NCI-H2227 (cell line): ENCODE measurements around the gene SV2C.

Experiments
- DNase-seq: peaks from one replicate; lab custom pipeline; 2025; ENCODE audit not compliant: unreplicated experiment; lab: John Stamatoyannopoulos, UW

SV2C gene

DNA sequence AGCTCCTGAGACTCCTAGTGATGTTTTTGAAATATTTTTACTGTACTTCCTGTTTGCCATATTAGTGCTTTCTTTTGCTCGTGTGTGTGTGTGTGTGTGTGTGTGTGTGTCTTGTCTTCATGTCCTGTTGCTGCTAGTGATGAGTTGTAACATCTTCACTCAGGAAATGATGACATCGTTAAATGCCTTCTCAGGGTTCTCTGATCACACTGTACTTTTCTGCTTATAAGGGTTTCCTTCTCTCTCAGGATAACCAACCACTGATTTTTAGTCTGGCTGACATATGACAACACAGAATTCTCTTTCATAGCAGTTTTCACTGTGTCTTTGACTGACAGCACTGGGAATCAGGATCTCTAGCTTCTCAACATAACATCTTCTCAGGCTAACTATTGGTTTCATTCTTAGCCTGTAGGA lies 16.1 kb downstream of the SV2C start:
- no peak for DNase-seq

DNA sequence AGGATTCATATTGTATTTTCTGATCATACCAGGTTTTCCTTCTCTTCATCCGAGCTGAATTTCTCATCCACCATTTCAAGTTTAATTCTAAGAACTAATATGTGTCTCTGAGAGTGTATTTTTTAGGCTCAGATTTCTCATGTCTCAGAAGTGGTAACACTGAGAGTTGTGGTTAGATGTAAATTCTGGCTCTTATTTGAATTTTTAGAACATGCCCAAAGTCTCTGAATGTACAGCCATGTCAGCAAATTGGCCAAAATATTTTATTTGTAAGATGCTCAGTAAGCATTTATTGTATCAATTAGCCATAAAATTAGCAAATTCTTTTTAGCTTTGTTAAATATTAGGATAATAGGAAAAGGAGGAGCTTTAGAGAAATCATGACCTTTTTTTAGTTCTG lies 16.6 kb downstream of the SV2C start:
- DNase-seq: no peak

DNA sequence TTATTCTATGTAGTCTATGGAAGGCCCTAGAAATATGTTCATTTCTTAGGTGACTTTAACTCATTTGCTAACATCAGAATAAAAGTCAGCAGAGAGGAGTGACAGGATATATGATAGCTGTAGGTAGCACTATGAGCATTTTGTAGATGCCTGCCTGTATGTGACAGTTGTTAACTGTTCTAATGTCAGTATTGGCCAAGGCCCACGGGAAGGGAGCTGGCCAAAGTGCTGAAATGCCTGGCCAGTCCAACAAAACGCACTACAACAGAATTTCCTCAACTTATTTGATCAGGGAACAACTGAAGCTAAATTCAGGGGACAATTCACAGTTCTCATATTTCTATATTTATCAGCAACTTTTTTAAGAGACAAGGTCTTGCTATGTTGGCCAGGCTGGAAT lies 20.8 kb downstream of the SV2C start:
- no peak for DNase-seq

DNA sequence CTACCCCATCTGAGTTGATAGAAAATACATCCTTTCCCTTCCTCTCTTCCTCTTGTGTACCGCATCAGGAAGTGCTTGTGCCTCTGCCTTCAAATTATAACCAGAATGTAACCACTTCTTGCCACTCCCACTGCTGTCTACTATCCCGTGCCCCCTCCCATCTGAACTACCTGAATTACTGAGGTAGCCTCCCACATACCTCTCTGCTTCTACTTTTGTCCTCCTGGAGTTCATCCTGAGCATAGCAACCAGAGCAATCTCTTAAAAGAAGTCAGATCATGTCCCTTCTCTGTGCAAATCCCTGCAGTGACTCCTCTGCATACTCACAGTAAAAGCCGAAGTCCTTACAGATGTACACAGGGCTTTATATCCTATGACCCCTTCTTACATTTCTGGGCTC lies 23.0 kb downstream of the SV2C start:
- no peak for DNase-seq

DNA sequence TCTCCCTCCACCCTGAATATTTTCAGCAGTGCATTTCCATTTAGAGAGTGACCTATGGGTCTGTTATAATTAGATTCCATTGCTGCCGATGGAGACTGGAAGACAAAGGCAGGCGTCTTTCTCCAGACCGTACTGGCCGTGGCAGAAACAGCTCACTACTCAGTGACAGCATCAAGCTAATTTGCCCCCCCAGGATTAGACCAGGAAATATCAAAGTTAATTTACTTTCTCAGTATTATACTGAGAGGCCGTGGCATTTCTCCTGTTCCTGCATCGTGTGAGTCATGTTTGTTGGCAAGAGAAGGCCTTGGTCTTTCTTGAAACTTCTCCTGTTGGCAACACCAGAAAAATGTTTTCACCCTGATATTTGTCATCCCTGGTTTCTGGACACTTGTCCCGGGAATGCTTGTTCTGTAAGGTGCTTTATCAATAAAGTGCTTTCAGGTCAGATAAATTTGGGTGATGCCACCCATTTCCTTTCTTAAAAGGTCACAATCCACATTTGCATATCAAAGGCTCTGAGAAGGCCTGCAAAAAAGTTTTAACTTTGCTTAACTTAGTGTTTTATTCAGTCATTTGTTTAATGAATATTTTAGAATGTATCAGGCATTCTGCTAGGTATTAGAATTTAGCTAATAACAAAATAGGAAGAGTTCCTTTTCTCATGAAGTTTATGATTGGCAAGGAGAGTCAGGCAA lies 28.4 kb downstream of the SV2C start:
- DNase-seq: no peak

DNA sequence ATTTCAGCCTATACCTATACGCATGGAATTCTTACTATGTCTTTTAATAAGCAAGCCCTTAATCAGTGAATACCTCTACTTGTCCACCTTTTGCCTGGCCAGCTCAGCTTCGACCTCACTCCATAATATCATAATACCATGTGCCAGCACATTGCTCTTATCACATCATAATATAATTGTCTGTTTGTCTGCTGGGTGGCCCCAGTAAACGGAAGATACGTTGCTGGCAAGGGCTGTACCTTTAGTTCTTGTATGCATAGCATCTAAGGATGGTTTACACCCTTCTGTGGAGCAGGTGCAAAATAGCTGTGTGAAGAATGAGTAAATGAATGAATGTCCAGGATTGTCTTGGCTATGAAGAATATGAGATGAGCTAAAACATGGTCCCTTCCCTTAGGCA lies 29.9 kb downstream of the SV2C start:
- no peak for DNase-seq

DNA sequence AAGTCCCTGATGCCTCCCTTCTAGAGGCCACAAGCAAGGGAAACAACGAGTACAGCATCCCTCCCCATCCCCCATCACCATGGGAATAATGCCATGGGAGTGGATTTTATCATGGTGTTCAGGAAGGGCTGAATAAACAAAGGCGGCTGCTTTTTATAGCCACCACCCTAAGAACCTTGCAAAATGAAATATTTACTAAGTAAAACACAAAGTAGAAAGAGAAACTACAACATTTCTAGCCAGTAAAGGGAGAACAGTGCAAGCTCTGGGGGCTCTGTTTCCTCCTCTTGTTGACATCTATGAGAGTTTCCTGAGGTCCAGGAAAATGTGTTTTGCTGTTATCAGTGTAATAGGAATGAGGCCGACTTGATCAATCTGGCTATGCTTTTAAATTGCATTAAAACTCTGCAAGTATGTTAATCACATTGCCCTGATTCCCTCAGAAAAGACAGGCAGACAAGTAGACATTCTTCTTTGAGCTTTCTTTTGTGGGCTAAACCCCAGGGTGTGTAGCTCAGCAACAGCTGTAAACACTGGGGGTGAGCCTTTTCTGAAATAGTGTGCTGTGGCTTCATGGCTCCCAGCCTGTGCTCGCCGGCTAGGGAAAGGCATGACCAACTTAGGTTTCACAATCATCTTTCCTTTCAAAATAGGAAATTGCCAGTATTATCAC lies 31.1 kb downstream of the SV2C start:
- no peak for DNase-seq

DNA sequence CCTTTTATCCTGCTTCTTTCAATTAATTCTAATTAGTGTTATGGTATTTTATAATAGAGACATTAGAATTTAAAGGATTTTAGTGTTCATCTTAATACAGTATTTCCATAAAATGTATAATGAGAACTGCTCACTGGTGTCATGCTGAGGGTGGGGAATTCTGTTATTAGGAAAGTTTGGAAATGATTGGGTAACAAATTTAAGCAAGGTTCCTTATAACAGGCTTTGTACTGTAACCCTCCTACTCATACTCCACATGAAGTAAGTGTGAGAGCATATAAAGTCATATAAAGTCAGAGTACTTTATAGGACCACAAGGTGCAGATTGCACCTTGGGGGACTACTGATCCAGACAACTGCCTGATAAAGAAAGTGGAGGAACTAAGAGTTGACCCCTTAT lies 42.2 kb downstream of the SV2C start:
- no peak for DNase-seq

DNA sequence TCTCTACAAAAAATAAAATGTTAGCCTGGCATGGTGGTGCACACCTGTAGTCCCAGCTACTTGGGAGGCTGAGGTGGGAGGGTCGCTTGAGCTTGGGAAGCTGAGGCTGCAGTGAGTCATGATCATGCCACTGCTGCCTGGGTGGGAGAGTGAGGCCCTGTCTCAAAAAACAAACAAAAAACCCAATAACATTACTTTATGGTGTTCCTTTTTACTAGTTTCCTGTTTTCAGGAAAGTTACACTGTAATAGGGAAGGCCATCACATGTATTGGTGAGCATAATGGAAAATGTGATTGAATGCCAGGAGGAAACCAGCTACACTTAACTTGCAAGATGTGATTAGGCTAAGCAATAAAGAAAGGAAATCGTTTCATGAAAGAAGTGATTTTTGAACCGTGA lies 42.7 kb downstream of the SV2C start:
- DNase-seq: no peak

DNA sequence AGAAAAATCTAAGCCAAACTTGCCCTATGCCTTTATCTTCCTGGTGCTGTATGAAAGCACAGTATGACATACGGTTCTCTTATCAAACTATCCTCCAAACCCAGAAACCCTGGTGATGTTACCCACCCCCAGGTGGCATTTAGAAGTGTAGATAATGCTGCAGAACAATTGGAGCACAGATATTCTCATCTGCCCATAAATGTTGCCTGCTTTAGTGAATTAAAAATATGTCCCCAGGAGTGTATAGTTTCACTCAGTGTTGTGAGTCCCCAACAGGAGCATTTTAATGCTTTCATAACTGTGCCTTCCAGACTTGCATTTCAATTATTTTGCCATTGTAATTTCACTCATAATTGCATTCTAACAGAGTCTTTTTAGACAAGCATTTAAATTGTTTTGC lies 50.8 kb downstream of the SV2C start:
- DNase-seq: no peak

DNA sequence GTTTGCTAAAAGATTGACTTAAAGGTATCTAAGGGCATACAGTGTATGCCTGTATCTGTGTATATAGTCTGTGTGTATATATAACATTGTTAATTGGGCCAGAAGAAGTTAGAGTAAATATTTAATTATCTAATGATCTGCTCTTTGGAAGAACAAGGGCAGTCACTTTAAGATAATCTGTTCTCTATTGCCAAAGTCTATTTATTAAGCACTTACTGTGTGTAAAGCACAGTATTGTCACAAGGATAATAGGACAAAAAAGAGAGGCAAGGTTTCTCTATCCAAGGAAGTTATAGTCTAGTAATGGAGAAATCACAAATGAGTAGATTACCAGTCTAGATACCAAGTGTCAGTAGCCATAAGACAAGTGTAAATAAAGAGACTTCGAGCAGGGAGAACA lies 51.5 kb downstream of the SV2C start:
- DNase-seq: no peak

DNA sequence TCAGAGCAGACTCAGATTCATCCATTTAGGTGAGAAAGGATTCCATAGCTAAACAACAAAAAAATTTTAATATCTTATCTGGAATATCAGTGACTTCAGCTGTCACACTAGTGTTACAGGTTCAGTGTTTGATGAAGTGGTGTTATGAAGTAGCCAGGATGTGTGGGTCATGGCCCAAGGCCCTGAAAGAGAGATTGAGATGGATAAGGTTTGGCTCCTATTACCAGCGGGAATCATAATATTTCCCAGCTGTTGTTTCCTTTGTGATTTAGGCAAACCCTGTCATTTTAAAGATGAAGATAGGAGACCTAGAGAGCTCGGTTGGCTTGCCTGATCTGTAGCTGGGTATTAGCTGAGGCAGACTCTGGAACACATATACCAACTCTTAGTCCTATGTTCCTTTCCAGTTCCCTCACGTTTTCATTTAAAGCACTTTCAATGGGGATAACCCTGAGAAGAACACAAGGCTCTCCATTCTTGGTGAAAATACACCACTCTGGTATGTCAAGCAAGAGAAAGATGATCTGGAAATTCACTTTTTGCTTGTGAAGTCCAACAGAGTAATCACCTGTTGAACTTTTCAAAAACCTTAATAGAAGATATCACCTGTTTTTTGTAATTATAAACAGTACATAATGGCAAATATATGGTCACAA lies 54.8 kb downstream of the SV2C start:
- no peak for DNase-seq

DNA sequence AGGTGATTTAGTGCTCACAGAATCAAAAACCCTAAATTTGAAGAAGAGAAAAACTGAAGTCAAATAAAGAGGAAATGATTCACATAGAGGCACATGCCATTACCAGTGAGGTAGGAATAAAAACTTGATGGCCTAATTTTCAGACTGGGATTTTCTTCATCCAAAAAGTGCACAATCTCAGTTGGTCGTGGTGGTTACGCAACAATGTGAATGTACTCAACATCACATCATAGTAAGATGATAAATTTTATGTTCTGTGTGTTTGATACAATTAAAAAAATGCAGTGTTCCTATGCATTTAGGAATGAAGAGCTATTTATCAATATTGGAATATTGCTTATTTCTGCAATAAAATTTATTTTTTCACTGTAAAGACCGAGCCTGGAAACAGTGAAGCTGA lies 60.7 kb downstream of the SV2C start:
- DNase-seq: no peak

DNA sequence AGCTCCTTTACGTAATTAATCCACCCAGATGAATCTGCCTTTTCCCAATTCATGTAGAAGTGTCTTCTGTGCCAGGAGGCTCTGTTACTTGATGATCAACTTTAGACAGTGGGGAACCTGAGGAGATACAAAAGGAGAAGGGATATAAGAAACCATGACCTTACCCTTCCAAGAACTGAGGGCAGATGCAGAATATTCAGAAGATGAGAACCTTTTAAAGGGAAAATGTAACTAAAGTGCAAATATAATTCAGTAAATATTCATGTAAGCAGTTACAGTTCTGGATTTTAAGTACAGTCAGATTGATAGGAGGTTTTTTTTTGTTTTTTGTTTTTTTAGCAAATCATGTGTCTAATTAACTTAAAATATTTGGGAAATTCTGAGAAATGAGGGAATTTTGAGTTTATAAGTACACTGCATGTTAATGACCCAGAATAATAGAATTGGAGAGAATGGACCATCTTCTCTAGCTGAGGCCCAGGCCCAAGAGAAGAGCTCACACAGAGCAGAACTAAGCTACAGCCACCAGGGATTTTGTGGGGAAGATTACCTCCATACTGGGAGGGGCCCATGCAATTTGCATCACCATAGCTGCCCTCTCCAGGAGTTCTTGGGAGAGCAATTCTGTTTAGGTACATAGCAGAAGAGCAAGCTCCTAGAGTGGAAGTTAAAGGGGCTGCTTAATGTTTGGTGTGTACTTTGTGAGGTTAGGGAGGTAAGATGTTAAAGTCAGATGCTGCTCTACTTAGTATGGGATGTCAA lies 61.5 kb downstream of the SV2C start:
- no peak for DNase-seq

DNA sequence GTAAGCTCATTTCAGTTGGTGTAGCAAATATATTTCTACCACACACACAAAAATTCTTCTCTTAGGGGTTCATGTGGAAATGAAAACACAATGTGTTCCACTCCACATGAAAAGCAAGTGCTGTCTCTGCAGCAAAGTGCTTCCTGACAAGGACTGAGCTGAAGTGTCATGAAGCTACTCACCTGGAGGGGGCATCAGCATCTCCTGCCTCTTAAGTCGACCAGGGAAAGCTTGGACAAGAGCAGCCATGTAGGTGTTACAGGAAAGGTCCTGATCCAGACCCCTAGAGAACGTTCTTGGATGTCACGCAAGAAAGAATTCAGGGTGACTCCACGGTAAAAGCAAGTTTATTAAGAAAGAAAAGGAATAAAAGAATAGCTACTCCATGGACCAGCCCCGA lies 62.8 kb downstream of the SV2C start:
- no peak for DNase-seq

DNA sequence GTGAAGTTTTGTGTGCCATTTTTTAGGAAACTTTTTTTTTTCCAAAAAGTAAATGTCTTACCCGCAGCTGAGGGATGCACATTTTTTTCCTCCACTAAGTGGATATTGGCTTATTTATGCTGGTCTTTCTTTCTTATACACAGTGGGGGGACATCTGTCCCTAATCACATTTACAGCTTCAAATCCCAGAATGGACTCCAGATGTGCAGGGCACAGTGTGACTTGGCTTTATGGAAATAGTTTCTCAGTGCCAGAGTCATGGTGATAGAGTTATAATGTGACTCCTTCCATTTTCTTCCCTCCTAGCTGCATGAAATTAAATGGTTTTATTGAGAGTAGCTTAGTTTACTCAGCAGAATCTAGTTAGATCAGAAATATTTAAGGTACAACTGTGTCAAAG lies 66.5 kb downstream of the SV2C start:
- no peak for DNase-seq

DNA sequence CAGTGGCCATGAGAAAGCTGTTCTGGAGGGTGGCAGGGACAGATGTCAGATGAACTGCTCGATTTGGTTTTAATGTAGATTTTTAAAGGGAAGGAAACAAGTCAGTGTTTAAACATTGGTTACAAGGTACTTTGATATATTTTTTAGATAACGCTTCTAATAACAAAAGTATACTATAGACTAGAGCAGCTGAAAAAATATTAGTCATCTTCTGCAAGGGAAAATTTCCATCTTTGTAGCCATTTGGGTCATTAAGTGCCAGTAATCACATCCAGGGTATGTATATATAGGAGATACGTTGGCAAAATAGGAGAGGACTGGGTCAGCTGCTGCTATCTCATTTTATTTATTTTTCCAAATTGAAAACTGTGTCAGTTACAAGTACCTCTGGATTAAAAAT lies 69.0 kb downstream of the SV2C start:
- no peak for DNase-seq

DNA sequence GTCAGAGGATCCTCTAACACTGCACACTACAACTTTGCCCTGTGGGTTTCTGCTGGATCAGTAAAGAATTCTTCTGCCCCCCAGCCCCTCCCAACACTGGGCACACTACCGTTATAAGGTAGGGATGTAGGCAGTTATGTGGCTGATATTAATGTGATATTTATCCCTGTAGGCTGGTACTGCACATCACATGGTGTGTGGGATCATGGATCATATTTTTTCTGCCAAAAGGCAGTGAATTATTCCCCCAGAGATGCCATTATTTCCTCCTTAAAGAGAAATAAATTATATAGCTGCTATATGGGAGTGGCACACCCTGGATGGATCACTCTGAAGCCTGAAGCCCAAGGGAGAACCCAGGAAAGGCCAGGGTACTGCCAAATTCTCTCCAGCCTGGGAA lies 69.5 kb downstream of the SV2C start:
- DNase-seq: no peak

DNA sequence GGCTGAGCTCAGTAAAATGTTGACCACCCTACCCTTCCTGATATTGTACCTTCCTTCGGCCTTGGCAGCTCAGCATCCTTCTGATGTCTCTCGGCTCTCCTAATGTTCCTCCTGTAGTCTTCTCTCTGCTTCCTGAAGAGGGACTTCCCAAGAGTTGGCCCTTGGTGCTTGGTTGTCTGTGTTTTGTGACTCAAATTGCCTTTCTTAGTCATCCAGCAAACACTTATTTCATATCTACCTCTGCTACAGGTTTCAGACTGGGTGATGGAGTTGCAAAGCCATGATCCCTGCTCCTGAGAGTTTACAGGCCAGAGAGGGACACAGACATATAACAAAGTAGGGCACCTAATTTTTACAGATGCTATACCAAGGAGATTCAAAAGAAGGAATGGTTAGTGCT lies 70.1 kb downstream of the SV2C start:
- DNase-seq: no peak

DNA sequence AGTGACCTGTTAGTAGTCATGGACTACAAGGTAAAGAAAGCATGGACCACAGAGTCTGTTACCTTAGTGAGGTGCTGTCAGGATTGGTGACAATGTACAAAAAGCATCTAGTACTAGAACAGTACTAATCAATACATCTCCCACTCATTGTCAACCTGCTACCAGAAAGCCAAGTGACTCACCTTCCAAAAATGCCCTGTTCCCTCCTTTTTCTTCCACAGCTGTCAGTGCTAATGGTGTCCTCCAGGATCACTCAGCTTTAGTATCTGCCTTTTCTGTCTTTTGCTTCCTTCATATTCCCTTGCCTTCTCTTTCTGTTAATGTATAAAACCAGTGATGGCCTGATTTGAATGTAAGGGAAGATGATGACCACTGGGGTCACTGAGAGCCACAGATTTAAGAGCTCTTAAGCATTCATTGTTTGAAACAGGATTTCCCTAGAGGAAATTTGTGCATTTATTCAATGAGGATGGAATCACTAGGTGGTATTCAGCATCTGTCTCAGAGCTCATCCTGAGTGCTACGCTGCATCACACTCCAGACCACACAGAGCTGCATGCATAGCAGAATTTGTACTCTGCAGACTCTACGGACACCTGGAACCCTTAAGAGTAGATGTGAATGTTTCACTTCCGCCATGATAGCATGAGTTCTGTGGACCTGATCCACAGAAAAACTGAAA lies 71.0 kb downstream of the SV2C start:
- no peak for DNase-seq

DNA sequence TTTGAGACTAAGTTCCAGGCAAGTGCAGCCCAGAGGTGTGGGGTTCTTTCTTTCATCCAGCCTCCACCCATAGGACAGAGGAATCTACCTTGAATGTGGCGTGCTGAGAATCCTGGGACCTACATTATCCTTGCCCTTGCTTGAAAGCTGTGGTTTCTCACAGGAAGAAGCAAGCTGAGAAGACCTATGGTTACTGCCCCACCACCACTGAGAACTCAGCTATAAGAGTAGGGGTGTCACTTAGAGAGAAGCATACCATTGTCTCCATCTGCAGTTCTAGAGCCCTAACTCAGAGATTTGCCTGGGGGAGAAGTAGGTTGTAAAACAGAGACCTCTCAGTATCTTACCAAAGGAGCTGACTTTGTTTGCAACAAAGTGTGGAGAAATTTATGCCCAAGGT lies 72.4 kb downstream of the SV2C start:
- no peak for DNase-seq
